Left cardiac atrium (tissue), 4 donors: ENCODE results near the gene DNAJC5G. TPM values are rescaled to one million over a fixed set of nuclear protein-coding genes. Genes with fewer than 3 reads are reported as not detected.
"Not testable (repeated sequence)": the region's sequence is repeated elsewhere in the genome, so short reads cannot be mapped to it uniquely, and the experiment has no call there.

ENCODE experiments used
- ATAC-seq, 2 donors: fragments of 200-7000 bp; cut with Tn5 transposase; one replicate each; pipeline ENCODE4 v1.9.1; 2020; ENCODE audit warnings: mild to moderate bottlenecking in 2 of 2, moderate library complexity in 2 of 2
- DNase-seq: peaks from one replicate; pipeline ENCODE4 v3.0.0-alpha.2; 2020
- intact Hi-C, 2 donors: fragments of 100-400 bp; cut with DNase I; formaldehyde crosslinking; loops; one replicate each; pipeline versions ENCODE4 v1.14.1 to v1.15.1; 2022 to 2023
- total RNA-seq, 2 donors: library from RNA; stranded (reverse); fragmentation: NEBNext Ultra II Directional; extraction: Animal tissue kit (Norgen Biotek cat#: 25700); gene quantifications; one replicate each; pipeline ENCODE4 v1.2.1, GENCODE V29; 2021
- donor health status: DM: no; HTN: yes; CAD: no.
- donor health status: DM: no; HTN: yes; CAD: no; lungs with severe emphysema.
- donor health status: DM: yes; HTN: yes; CAD: no.
- donor health status: Dilated cardiomyopathy.

Gene DNAJC5G
- total RNA-seq, 2 donors from 2014 or later, result 0.41 to 0.71 TPM

GRCh38 chr2:27270670-27271069 is 4.6 kb upstream of the DNAJC5G start:
- intact Hi-C loops, result no loop called here
- DNase-seq (no peak), ATAC-seq (no peak)

- DNase-seq (no peak), ATAC-seq (peak; percentile 83 to 85)
- intact Hi-C loops, result no loop called here
Observed at GRCh38 chr2:27271631-27272340, 3.4 kb upstream of the DNAJC5G start.

GRCh38 chr2:27272537-27273522 is 2.4 kb upstream of the DNAJC5G start:
- DNase-seq, ATAC-seq, intact Hi-C loops: not testable (repeated sequence)

- DNase-seq (no peak), ATAC-seq (no peak)
- intact Hi-C loops, result no loop called here
Observed at GRCh38 chr2:27278010-27278409, 2.8 kb downstream of the DNAJC5G start.

GRCh38 chr2:27280826-27281225 is 5.6 kb downstream of the DNAJC5G start:
- DNase-seq, result no peak

GRCh38 chr2:27281442-27281841 is 6.2 kb downstream of the DNAJC5G start:
- DNase-seq (no peak), ATAC-seq (no peak)
- intact Hi-C loops, result loop anchor here in 1 of 2 donors (10.0 kb wide), 1 partner anchor 187 kb away; no protein-coding TSS in a partner anchor

More at GRCh38 chr2:27280826-27281225, 5.6 kb downstream of the DNAJC5G start:
- intact Hi-C loops, result loop anchor here in 1 of 2 donors (10.0 kb wide), 1 partner anchor 186 kb away; no protein-coding TSS in a partner anchor
- ATAC-seq, result no peak

GRCh38 chr2:27281855-27282559 is 6.8 kb downstream of the DNAJC5G start, which contains the start of gene TRIM54:
TSS of gene TRIM54 (plus strand) at chr2:27282429. CDS start at chr2:27282732, 303 bp downstream.
- DNase-seq, result no peak
- intact Hi-C loops, result loop anchor here in 1 of 2 donors (10.0 kb wide), 1 partner anchor 187 kb away; no protein-coding TSS in a partner anchor

GRCh38 chr2:27282892-27283291 is 7.7 kb downstream of the DNAJC5G start:
- intact Hi-C loops, result loop anchor here in 1 of 2 donors (10.0 kb wide), 1 partner anchor 188 kb away; no protein-coding TSS in a partner anchor
- ATAC-seq (peak; percentile 62 to 83), DNase-seq (peak; percentile 36)

More at GRCh38 chr2:27281855-27282559, 6.8 kb downstream of the DNAJC5G start, which contains the start of gene TRIM54:
- ATAC-seq, result peak; percentile 84 to 89

GRCh38 chr2:27284996-27285395 is 9.8 kb downstream of the DNAJC5G start:
- ATAC-seq (no peak), DNase-seq (no peak)
- intact Hi-C loops, result loop anchor here in 1 of 2 donors (10.0 kb wide), 1 partner anchor 190 kb away; no protein-coding TSS in a partner anchor

- DNase-seq, result no peak
- intact Hi-C loops, result loop anchor here in 1 of 2 donors (10.0 kb wide), 1 partner anchor 191 kb away; no protein-coding TSS in a partner anchor
- ATAC-seq, result no peak
Observed at GRCh38 chr2:27285481-27285880, 10.2 kb downstream of the DNAJC5G start.

- intact Hi-C loops, result loop anchor here in 1 of 2 donors (10.0 kb wide), 1 partner anchor 194 kb away; no protein-coding TSS in a partner anchor
- DNase-seq (no peak), ATAC-seq (no peak)
Observed at GRCh38 chr2:27288610-27289009, 13.4 kb downstream of the DNAJC5G start.

- DNase-seq, result no peak
- no peak for ATAC-seq
- intact Hi-C loops, result loop anchor here in 1 of 2 donors (10.0 kb wide), 1 partner anchor 46 kb away; no protein-coding TSS in a partner anchor
Observed at GRCh38 chr2:27290549-27290948, 15.3 kb downstream of the DNAJC5G start.

- intact Hi-C loops, result loop anchor here in 1 of 2 donors (10.0 kb wide), 1 partner anchor 47 kb away; no protein-coding TSS in a partner anchor
- no peak for DNase-seq
Observed at GRCh38 chr2:27291865-27292264, 16.6 kb downstream of the DNAJC5G start.

GRCh38 chr2:27294928-27295327 is 19.7 kb downstream of the DNAJC5G start:
- intact Hi-C loops, result loop anchor here in 1 of 2 donors (10.0 kb wide), 1 partner anchor 50 kb away; no protein-coding TSS in a partner anchor
- ATAC-seq (no peak), DNase-seq (no peak)

More at GRCh38 chr2:27291865-27292264, 16.6 kb downstream of the DNAJC5G start:
- peak; percentile 54 to 60 for ATAC-seq

GRCh38 chr2:27296481-27296880 is 21.2 kb downstream of the DNAJC5G start:
- ATAC-seq (no peak), DNase-seq (no peak)
- intact Hi-C loops, result loop anchor here in 1 of 2 donors (10.0 kb wide), 1 partner anchor 52 kb away; no protein-coding TSS in a partner anchor

GRCh38 chr2:27297195-27297594 is 22.0 kb downstream of the DNAJC5G start:
- DNase-seq (no peak), ATAC-seq (no peak)
- intact Hi-C loops, result loop anchor here in 1 of 2 donors (10.0 kb wide), 1 partner anchor 52 kb away; no protein-coding TSS in a partner anchor

GRCh38 chr2:27298391-27299080 is 23.3 kb downstream of the DNAJC5G start:
- DNase-seq (no peak), ATAC-seq (no peak)
- intact Hi-C loops, result loop anchor here in 1 of 2 donors (10.0 kb wide), 1 partner anchor 54 kb away; no protein-coding TSS in a partner anchor
